Uterus (tissue), 4 donors: ENCODE results near the gene LDLRAD4. TPM values are rescaled to one million over a fixed set of nuclear protein-coding genes. Genes with fewer than 3 reads are reported as not detected.

Experiments
- DNase-seq, 2 donors: peaks; one replicate each; pipeline ENCODE4 v3.0.0-alpha.2; 2019 to 2020
- H3K27ac ChIP-seq, 2 donors: fragments of 200-600 bp; sonication (generic); 1 replicate in 1 of 2; 2 replicates in 1 of 2; pipeline ENCODE4 v1.5.1; 2016 to 2018
- H3K27me3 ChIP-seq, 2 donors: fragments of 200-600 bp; sonication (generic); one replicate each; pipeline ENCODE4 v1.5.1; 2018 to 2019; ENCODE audit warnings: control low read depth in 1 of 2
- H3K36me3 ChIP-seq, 2 donors: fragments of 200-600 bp; sonication (generic); one replicate each; pipeline ENCODE4 v1.5.1; 2019; ENCODE audit warnings: control low read depth in 1 of 2
- H3K4me1 ChIP-seq, 2 donors: fragments of 200-600 bp; sonication (generic); one replicate each; pipeline ENCODE4 v1.5.1; 2018 to 2019; ENCODE audit warnings: control low read depth in 1 of 2
- H3K4me3 ChIP-seq, 2 donors: fragments of 200-600 bp; sonication (generic); 1 replicate in 1 of 2; 2 replicates in 1 of 2; pipeline ENCODE4 v1.5.1; 2018 to 2019; ENCODE audit warnings: mild to moderate bottlenecking in 1 of 2
- H3K9me3 ChIP-seq, 2 donors: fragments of 200-600 bp; sonication (generic); one replicate each; pipeline ENCODE4 v1.5.1; 2019; ENCODE audit warnings: control low read depth in 1 of 2
- CTCF ChIP-seq, 4 experiments: fragments of 200-600 bp in 2 of 4; fragments of 450-650 bp in 2 of 4; sonication (generic) in 2 of 4; IDR thresholded peaks; one replicate each; pipeline ENCODE4 v1.5.1; 2016 to 2019; ENCODE audit warnings: antibody characterized with exemption in 4 of 4, mild to moderate bottlenecking in 2 of 4, moderate library complexity in 1 of 4
- POLR2A ChIP-seq, 2 donors: fragments of 450-650 bp; IDR thresholded peaks; one replicate each; pipeline ENCODE4 v1.6.1; 2016; ENCODE audit warnings: antibody characterized with exemption in 2 of 2, mild to moderate bottlenecking in 1 of 2, moderate library complexity in 1 of 2
- intact Hi-C: fragments of 100-400 bp; cut with DNase I; formaldehyde crosslinking; loops from one replicate; pipeline ENCODE4 v1.15.1; 2023; ENCODE audit warnings: low total_unique reads
- total RNA-seq, 4 donors: library from RNA; depleted of rRNA in 3 of 4; stranded (reverse); fragments of >200 nt in 3 of 4; gene quantifications; one replicate each; pipeline versions ENCODE4 v1.1.0 to v1.2.4, GENCODE V29; 2014 to 2023
- donor health status: DM: yes; HTN: yes; CAD: no.

LDLRAD4 gene
- total RNA-seq, 4 donors from 2014 or later = 23.8 to 82.2 (median 39.3) TPM

- Histone ChIP-seq H3K4me3 (no peak overlapping the region), H3K36me3 (no peaks in the 10 kb centered on the region)
- TF ChIP-seq POLR2A (IDR thresholded peaks at IDR 0.05) (no peak), CTCF (IDR thresholded peaks at IDR 0.05) (no peak)
Measured at GRCh38 chr18:13584825-13585224, 366.3 kb downstream of the LDLRAD4 start.

GRCh38 chr18:13585379-13586153 is 367.0 kb downstream of the LDLRAD4 start:
- no peak for DNase-seq
- H3K4me1 ChIP-seq = no peaks in the 10 kb centered on the region
- H3K27ac ChIP-seq = no peak overlapping the region
- no peaks in the 10 kb centered on the region for H3K36me3 ChIP-seq
- no peak for TF ChIP-seq CTCF (IDR thresholded peaks at IDR 0.05)
- intact Hi-C loops = no loop called here
- H3K4me3 ChIP-seq = no peak overlapping the region
- no peaks in the 10 kb centered on the region for H3K27me3 ChIP-seq
- no peaks in the 10 kb centered on the region for H3K9me3 ChIP-seq

More at GRCh38 chr18:13584825-13585224, 366.3 kb downstream of the LDLRAD4 start:
- Histone ChIP-seq H3K4me1 (no peaks in the 10 kb centered on the region), H3K9me3 (no peaks in the 10 kb centered on the region), H3K27me3 (no peaks in the 10 kb centered on the region), H3K27ac (no peak overlapping the region)
- intact Hi-C loops = no loop called here
- no peak for DNase-seq

- no peak for DNase-seq
- H3K9me3 ChIP-seq = no peaks in the 10 kb centered on the region
- intact Hi-C loops = no loop called here
- no peaks in the 10 kb centered on the region for H3K27me3 ChIP-seq
- no peaks in the 10 kb centered on the region for H3K36me3 ChIP-seq
- H3K4me3 ChIP-seq = no peak overlapping the region
- no peak for TF ChIP-seq CTCF (IDR thresholded peaks at IDR 0.05)
- no peak for TF ChIP-seq POLR2A (IDR thresholded peaks at IDR 0.05)
- no peaks in the 10 kb centered on the region for H3K4me1 ChIP-seq
- no peak overlapping the region for H3K27ac ChIP-seq
Measured at GRCh38 chr18:13587001-13587400, 368.4 kb downstream of the LDLRAD4 start.

- H3K27ac ChIP-seq = no peak overlapping the region
- no peaks in the 10 kb centered on the region for H3K4me1 ChIP-seq
- no peaks in the 10 kb centered on the region for H3K27me3 ChIP-seq
- H3K36me3 ChIP-seq = no peaks in the 10 kb centered on the region
- no peak for DNase-seq
- intact Hi-C loops = no loop called here
- no peak for TF ChIP-seq CTCF (IDR thresholded peaks at IDR 0.05)
- TF ChIP-seq POLR2A (IDR thresholded peaks at IDR 0.05) = no peak
- no peaks in the 10 kb centered on the region for H3K9me3 ChIP-seq
- no peak overlapping the region for H3K4me3 ChIP-seq
Measured at GRCh38 chr18:13587477-13587876, 368.9 kb downstream of the LDLRAD4 start.

GRCh38 chr18:13587937-13588336 is 369.4 kb downstream of the LDLRAD4 start:
- Histone ChIP-seq H3K4me1 (no peaks in the 10 kb centered on the region), H3K27ac (no peak overlapping the region), H3K27me3 (no peaks in the 10 kb centered on the region), H3K4me3 (no peak overlapping the region), H3K36me3 (no peaks in the 10 kb centered on the region), H3K9me3 (no peaks in the 10 kb centered on the region)
- DNase-seq = no peak
- TF ChIP-seq CTCF (IDR thresholded peaks at IDR 0.05) (no peak), POLR2A (IDR thresholded peaks at IDR 0.05) (no peak)
- intact Hi-C loops = no loop called here
